NCI-H1417 (cell line): ENCODE results near the gene BABAM2.
"Not testable (repeated sequence)": the region's sequence is repeated elsewhere in the genome, so short reads cannot be mapped to it uniquely, and the experiment has no call there.

Experiments
- DNase-seq, 3 experiments: peaks; one replicate each; lab custom pipeline; 2025; lab: John Stamatoyannopoulos, UW

BABAM2 gene

DNA sequence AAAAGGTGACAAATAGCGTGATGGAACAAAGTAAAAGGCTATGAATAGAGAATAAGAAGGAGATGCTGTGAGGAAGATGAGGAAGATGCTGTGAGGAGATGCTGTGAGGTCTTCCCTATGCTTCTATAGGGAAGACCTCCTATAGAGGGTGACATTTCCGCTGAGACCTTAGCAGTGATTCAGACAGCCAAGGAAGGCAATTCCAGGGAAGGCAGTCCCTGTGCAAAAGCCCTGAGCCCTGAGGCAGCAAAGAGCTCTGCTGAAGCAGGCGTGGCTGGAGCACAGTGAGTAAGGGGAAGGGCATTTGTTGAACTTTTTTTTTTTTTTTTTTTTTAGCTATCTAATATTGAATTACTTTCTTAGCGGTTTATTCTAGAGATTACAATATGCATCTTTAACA is 359.5 kb downstream of the BABAM2 start:
- DNase-seq, result no peak

DNA sequence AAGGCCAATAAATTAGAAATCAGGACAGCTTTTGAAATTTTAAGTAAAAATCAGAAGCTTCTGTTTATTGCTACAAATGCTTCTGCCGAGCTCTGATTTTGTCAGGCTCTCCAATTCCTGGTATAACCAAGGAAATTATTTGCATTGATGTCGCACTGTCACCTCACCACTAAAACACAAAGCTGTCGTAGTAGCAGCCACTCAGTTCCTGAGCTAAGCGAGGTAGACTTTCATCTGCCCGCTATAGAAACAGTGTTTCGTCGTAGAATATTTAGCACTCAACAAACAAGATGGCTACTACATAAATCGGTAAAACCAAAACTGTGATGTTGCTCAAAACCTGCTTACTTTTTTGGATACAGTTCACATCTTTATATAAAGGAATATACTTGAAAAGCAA is 360.8 kb downstream of the BABAM2 start:
- no peak for DNase-seq

DNA sequence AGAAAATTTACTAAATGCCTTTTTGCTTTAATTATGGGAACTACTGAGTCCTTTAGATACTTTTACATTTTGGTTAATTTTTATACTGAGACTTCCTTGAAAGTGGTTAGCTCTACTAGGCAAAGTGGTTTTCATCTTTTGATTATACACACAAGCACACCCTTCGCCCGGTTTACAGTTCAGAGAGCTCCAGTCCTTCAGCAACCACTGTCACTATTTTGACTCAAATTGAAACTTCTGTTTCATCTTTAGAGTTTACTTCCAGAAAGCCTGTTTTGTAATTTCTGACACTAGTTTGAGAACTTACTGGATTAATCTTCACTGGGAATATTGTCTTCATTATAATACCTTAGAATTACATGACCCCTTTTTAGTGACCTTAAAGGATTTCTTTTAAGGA is 361.8 kb downstream of the BABAM2 start:
- DNase-seq, result no peak

DNA sequence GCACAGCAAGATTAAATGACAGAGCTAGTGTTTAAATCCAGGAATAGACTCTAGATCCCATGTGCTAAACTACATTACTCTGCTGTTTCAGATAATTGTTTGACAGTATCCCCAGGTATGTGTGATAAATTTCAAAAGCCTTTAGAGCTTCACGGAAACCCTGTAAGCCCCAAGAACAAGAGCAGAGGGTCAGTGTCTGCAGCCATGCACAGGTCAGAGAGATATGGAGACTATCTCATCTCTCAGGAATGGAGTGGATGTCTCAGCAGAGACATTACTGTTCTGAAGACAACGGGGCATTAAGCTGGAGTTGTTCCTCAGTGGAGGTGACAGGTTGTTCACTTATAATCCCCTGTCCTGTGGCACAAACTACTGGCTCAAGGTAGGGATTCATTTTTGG is 363.0 kb downstream of the BABAM2 start:
- DNase-seq, result no peak

DNA sequence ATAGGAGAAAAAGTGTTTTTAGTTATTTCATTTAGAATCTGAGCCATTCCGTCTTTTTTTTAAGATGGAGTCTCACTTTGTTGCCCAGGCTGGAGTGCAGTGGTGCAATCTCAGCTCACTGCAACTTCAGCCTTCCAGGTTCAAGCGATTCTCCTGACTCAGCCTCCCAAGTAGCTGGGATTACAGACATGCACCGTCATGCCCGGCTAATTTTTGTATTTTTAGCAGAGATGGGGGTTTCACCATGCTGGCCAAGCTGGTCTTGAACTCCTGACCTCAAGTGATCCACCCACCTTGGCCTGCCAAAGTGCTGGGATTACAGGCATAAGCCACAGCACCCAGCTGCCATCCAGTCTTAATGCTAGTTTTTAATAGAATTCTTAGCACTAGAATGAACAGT is 364.7 kb downstream of the BABAM2 start:
- DNase-seq, result not testable (repeated sequence)

DNA sequence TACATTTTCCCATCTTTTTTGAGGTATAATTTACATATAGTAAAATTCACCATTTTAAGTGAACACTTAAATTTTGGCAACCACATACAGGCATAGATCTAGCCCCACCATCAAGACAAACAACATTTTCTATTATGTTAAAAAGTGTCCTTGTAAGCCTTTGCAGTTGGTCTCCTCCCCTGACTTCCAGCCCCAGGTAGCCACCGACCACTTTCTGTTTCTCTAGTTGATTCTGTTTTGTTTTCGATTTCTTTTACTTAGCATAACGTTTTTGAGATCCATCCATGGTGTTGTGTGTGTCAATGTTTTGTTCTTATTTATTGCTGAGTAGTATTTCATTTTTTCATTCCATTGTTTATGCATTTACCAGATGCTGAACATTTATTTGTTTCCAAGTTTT is 366.7 kb downstream of the BABAM2 start:
- no peak for DNase-seq

DNA sequence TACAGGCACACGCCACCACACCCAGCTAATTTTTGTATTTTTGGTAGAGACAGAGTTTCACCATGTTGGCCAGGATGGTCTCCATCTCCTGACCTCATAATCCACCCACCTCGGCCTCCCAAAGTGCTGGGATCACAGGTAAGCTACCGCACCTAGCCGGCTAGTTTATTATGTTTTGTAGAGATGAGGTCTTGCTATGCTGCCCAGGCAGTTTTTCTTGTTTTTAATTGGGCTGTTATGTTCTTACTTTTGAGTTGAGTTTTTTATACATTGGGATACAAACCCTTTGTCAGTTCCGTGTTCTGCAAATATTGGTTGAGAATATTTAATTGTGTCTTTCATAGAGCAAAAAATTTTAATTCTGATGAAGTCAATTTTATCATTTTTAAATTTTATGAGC is 368.7 kb downstream of the BABAM2 start:
- not testable (repeated sequence) for DNase-seq

DNA sequence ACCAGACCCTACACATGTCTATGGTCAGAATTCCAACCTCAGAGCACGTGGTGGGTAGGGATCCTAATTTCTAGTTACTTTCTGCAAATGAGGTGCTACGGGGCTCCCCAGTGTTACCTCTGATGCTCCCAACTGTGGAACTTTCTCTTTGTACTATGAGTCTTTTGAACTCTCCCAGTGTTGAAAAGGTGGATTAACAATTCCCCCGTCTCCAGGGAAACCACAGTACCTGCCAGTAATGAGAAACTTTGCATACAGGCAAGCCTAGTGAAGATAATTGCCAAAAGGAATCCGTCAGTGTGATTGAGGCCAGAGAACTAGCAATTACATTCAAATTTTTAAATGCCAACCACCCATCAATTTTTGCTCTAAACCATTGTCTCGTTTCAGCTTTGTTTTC is 373.2 kb downstream of the BABAM2 start:
- peak in 2 of 3 experiments; percentile 16 to 57 for DNase-seq

DNA sequence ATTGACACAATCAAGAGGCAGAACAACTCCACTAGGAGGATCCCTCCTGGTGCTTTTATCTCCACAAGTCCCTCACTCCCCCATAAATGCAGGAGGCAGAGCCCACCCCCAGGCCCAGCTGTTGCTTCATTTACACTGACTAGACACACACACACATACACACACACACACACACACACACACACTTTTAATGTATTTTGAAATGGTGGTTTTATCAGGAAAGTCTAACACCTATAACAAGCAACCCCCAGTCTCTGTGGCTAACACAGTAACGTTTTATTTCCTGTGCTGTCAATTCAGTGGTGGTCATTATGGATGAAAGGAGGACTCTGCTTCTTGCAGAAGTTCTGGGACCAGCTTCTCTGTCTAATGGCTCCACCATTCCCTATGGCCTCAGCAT is 376.8 kb downstream of the BABAM2 start:
- no peak for DNase-seq

DNA sequence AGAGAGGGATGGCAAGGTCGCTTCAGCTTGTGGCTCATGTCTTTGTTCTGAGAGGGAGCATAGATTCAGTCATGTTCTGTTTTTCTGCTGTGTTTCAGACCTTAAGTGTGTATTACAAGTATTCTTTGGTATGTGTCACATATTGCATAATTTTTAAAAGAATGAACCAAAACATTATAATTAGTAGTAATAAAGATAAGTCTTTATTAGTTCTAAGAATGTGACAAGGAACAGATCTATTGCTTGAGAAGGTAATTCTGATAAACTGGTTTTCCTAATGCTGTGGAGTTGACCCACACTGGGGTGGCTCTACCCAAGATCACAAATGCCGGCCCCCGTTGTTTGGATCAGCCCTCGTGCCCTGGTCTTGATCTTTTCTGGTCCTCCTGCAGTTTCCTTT is 377.9 kb downstream of the BABAM2 start:
- no peak for DNase-seq

DNA sequence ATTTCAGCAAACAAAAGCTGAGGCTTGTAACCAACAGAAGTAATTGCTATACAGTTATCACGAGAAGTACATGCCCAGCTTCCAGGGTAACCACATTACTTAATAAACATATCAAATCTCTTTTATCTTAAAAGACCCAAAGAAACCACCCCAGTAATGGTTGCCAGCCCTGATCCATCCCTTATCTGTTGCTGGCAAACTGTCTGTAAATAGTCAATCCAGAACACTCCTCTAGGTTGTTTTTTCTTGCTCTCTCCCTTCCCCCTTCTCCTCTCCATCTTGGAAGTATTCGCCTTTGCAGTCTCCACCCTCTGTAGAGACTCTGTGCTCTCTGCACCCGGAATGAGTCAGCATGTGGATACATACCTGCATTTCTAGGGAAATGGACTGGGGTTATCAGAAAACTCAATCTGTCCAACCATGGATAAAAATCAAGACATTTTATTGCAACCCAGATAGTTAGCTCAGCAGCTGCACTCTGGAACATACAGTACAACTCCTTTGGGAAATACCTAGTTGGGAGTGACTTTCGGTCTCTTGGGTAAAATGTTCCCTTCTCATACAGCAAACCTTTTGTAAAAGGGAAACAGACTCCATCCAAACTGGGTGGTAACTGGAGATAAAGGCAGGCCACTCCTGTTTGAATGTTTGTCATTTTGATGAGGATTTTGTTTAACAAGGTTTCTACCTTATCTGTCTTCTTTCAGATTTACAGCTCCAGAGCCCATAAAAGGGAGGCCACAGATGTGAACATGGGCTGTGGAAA is 378.7 kb downstream of the BABAM2 start:
- DNase-seq, result no peak

DNA sequence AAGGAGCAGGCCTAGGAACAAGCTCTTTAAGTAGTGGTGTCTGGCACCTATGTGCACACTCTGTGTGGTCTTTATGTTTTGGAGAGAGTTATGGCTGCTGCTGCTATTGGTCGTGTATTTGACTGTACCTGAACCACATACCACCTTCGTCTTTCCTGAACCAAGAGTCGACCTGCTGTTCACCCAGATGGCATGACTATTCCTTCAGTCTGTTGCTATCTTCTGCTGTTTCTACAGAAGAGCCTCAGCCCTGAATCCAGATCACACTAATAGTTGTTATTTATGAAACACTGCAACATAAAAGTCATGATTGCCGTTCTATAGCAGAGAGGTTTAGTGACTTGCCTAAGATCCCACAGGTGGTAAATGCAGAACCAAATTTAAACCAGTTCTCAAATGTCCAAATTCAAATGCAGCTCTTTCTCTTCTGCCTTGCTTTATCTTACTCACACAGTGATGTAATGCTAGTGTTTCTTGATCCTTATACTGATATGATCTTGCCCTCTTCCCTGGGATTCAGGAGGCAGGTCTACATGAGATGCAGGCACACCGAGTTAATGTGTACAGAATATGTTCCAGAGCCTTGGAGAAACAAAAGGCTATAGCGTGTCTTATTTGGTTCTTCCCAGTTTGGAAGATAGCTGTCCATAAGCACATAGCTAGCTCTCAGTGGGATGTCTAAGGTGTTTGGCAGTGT is 380.1 kb downstream of the BABAM2 start:
- DNase-seq, result no peak

DNA sequence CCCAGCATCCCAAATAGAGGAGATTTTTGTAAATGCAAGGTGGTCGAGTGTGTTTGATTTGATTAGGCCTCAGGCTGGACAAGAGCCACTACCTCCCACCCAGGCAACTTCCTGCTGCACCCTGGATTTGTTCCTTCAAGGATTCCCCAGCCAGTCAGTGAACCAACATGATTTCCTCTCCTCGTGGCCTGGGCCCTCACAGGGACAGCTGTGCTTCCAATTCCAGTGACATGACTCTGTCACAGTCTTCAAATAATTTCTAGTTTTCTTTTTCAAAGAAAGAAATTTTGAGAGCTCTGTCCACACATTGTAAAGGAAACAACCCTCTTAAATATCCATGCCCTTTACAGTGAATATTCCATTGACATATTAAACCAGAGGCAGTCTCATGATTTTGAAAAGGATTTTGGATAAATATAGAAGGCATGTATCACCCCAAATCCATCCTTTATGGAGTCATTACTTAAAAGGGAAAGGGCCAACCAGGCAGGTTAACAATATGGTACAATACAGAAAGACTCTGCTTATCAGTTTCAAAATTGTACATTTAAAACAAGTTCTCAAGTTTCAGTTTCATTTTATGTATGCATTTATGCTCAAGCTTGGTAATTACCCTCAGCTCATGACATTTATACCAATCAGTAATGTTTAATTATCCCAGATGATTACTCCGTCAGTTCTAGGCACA is 380.8 kb downstream of the BABAM2 start:
- DNase-seq, result no peak

DNA sequence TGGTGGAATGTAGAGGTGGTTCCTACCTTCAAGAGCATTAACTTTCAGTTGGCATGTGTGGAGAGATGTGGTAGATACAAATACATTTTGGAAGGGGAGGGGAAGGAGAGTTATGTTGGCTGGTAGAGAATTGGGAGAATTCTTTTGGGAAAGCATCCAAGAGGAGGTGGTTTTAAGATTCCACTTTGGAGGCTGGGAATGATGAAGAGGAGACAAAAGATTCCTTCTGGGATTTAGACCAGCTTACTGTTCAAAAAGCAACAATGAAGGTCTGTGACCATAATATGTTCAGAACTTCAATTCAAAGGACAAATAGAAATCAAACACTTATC is 381.4 kb downstream of the BABAM2 start:
- DNase-seq, result no peak

DNA sequence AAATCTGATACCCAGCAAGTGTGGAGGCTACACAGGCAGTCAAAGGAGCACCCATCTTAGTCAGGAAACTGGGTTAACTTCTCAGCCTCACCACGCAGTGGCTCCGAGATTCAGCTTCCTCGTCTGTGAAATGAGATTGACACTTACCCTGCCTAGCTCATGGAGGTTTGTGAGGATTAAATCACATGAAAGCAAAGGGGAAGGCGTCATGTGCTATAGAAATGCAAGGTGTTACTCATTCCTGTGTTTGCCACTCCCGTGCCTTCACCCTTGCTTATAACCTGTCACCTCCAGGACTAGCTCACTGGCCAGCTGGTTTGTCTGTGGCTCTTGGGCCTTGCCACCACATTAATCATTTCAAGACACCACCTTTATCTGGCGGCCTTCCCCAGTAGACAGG is 383.2 kb downstream of the BABAM2 start:
- no peak for DNase-seq

DNA sequence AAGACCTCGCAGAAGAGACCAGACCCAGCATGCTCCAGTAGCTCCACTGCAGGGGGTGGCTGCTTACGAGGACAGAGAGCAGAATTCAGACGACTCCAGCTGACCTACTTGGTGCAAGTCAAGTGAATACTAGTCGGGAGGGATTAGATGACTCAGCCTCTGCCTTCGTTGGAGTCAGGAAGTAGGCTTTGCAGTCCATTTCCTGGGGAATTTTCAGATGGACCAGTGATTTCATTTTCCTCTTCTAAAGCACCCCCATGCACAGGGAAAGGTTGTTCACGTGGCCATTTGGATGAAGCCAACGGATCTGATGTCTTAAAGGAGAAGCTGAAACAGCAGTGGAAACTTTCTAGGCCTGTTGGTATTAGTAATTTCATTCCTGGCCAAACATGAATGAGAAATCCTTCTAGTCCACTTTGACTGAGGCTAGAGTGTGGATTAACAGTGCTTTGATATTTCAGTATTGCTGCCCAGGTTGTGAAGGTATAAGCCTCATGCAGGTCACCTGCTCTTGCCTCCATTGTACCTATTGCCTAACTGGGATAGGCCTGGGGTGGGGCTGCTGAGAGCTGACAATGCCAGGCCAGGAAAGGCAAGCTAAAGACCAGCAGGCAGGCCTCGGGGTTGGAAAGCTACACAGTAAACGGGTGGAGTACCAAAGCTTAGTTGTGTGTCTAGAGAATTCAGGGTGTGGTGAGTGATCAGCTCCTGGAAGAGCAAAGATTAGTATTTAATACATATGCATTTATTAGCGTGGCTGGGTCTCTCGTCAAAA is 384.6 kb downstream of the BABAM2 start:
- DNase-seq, result peak in 1 of 3 experiments; percentile 9

DNA sequence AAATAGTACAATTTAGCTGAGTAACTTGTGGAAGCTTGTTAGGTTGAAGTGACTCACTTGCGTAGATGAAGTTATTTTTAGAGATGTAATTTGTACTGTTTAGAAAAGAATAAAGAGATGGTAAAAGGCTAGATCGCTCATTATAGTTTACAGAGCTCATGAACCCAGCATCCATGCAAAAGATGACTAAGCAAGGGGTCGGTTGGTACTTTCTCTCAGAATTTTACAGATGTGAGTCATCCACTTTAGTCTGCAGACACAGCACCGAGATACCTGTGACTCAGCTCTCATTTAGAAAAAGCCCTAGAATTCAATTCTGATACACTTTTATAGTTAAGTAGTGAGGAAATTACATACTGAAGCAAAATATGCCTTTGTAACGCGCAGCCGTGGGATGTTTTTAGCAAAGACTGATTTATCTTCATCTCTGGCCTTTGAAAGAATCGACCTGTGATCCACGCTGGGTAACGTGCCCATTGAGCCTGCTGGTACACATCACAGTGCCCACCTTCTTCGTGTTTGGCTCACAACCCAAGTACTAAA is 385.6 kb downstream of the BABAM2 start:
- DNase-seq, result peak in 1 of 3 experiments; percentile 46

DNA sequence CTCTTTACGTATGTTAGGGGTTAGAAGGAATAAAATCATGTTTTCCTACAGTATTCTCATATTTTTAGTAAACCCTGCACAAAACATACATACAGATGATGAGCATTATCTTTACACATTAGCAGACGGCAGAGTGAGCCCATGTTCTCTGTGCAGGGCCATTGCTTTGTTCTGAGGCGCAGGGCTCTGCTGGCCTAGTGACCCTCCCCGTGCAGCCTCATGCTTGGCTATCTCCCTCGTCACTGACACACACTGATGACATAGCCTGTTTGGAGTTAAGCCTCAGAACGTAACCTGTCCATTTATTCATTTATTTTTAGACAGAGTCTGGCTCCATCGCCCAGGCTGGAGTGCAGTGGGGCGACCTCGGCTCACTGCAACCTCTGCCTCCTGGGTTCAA is 386.3 kb downstream of the BABAM2 start:
- DNase-seq, result peak in 1 of 3 experiments; percentile 28

DNA sequence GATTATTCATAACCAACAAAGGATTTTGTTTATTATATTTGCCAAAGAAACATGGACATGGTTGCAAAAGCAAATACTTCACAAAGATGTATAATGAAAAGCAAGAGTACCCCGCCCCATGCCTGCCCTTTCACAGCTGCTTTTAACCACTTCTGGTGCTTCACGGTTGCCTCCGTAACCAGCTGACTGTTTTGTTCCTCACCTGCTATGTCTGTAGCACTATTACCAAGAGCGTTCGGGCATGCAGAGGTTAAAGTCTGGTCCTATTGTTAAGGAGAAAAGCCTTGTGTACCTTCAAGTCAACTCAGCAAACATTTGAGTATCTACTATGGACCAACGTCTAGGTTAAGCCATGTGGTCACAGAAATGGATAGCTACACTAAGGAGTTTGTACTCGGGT is 386.9 kb downstream of the BABAM2 start:
- peak; percentile 85 to 94 (median 87) for DNase-seq

DNA sequence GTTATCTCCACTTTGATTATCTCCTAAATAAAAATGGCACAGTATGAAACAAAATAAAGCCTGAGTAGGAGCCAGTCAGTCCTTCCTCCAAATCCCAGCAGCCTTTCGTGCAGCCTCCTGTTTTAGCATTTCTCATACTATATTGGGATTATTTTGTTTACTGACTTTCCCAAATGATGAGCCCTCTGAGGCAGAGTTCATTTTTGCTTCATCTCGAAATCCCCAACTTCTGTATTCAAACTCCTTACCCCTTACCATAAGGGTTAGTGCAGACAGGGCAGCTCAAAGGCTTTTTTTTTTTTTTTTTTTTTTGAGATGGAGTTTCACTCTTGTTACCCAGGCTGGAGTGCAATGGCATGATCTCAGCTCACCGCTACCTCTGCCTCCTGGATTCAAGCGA is 388.8 kb downstream of the BABAM2 start:
- no peak for DNase-seq

DNA sequence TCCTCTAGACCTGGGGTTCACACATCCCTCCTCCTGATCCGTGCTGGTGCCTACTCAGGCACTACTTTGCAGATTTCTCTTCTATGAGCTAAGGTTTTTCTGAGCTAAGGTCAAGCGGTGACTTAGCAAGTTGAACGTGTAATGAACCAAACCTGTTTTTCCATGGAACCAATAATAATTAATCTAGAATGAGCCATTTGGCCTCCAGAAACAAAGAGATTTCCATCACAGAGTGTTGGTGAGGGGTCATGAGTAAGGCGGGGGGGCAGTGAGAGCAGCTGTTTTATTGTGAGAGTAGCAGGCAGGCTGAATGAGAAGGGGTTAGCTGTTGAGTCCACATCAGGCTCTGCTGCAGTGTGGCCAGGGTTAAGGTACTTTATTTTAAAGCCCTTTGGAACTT is 390.1 kb downstream of the BABAM2 start:
- DNase-seq, result no peak

DNA sequence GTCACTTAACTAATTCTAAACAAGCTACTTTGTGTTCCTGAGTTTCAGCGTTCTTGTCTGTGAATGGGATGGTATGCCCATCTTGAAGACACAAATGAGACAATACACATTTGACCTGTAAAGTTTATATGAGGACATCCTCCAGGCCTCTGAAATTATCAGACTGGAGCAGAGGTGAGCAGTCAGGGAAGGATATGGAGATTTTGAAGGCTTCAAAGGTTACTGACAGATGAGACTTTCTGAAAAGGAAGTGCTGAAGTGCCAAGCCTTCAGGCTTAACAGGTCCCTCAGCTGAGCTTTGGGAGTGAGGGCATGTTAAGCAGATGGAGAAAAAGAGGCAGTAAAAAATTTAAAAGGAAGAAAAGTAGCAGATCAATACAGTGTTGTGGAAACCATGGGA is 391.2 kb downstream of the BABAM2 start:
- DNase-seq, result no peak
